T-helper 22 cell (primary cell): ENCODE data around the gene BEGAIN.

Source experiments
- DNase-seq: peaks from one replicate; pipeline ENCODE4 v3.0.0-alpha.2; 2020; ENCODE audit warnings: low read depth

Gene BEGAIN

GRCh38 chr14:100549834-100550625 lies 37.2 kb downstream of the BEGAIN start:
- no peak for DNase-seq

- DNase-seq = no peak
These were observed 38.3 kb downstream of the BEGAIN start for GRCh38 chr14:100548939-100549338.

- DNase-seq = no peak
These were observed 38.9 kb downstream of the BEGAIN start for GRCh38 chr14:100548295-100548655.

GRCh38 chr14:100547633-100548294 lies 39.5 kb downstream of the BEGAIN start:
- DNase-seq = peak; percentile 59

DNA sequence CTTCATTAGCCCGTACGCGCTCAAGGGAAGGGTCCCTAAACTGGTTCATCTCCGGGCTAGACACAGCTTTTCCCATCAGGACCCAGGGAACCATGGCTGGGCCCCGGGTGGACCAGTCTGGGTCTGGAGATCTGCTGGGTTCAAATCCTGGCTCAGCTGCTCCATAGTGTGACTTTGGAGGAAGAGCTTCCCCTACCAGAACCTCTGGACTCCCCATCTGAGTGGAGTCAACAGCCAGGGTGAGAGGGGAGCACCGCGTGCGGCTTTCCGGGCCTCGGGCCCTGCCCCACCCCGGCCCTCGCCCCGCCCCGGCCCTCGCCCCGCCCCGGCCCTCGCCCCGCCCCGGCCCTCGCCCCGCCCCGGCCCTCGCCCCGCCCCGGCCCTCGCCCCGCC lies 41.2 kb downstream of the BEGAIN start:
- DNase-seq = no peak

DNA sequence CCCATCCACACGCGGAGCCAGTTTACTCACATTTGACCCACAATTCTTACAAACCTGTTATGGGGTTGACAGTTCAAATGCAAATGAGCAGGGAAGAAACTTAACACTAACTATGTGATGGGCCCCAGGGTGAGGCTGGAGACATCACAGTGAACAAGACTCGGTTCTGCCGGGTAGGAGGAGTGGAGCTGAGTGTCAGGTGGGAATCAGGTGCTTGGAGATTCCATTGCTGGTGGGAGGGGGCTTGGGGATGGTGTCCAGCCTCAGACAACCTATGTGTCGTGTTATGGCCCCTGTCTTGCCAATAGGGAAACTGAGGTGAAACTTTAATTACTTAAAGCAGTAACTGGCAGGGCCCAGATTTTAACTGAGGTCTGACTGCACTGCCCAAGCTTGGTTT lies 41.9 kb downstream of the BEGAIN start:
- DNase-seq = no peak

GRCh38 chr14:100544506-100545141 lies 42.6 kb downstream of the BEGAIN start:
- no peak for DNase-seq

GRCh38 chr14:100543471-100544455 lies 43.5 kb downstream of the BEGAIN start:
- DNase-seq = no peak

DNA sequence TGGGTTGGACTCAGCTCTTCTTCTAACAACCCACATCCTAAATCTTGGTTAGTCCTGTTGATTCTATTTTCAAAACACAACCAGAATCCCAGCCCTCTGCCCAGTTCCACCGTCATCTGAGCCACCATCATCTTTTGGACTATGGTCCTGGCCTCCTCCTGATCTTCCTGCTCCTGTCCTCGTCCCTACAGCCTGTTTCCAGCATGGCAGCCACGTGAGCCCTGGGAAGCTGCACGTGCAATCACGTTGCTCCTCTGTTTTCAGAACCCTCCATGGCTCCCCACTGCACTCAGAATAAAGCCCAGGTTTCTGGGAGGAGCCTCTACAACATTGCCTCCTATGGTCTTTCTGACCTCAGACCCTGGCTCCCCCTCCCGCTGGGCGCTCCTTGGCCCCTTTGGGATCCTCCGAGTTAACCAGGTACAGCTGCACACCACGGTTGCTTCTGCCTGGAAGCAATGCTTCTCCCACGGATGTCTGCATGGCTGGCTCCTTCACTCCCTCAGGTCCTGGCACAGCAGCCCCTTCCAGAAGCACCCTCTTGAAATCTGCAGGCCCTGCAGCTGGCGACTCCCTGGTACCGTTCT lies 44.5 kb downstream of the BEGAIN start:
- no peak for DNase-seq

GRCh38 chr14:100541621-100542560 lies 45.3 kb downstream of the BEGAIN start:
- no peak for DNase-seq

- DNase-seq = no peak
These were observed 46.1 kb downstream of the BEGAIN start for GRCh38 chr14:100540926-100541620.

DNA sequence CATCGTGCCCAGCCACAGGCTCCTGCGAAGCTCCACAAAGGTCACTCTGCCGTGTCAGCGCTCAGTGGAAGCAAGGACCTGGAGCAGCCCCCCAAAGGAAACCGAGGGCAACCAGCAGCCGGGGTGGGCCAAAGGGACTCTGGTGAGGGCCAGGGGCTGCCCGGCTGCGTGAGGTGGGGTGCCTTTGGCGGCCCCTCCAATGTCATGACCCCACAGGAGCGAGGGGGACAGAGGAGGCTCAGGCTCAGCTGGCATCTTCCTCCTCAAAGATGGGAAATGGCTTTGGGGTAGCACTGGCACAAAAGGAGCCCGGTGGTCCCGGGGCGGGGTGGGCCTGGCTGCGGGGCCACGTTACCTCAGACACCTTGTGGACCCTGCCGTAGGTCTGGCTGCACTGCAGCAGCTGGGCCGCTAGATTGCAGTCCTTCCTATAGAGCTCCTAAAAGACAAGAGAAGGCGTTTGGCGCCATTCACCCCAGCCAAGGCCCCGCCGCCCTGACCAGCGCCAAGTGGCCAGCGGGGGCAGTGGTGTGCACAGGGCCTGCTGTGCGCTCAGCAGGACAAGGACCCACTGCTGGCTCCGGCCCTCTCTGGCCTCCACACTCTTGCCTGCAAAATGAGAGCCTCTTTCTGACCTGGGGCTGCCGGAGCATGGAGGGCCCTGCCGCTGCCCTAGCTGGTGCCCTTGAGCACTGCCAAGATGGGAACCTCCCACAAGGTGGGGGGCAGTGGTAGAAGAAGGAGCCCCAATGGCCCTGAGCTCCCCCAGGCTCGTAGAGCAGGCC lies 46.9 kb downstream of the BEGAIN start:
- no peak for DNase-seq

- no peak for DNase-seq
These were observed 47.5 kb downstream of the BEGAIN start for GRCh38 chr14:100539766-100540140.

GRCh38 chr14:100539003-100539660 lies 48.1 kb downstream of the BEGAIN start:
- DNase-seq = no peak

GRCh38 chr14:100538351-100539002 lies 48.7 kb downstream of the BEGAIN start:
- DNase-seq = no peak

GRCh38 chr14:100537446-100538350 lies 49.5 kb downstream of the BEGAIN start:
- no peak for DNase-seq
